PFSK-1 (cell line): ENCODE results near the gene APC2.

Experiments used
- FOXP2 ChIP-seq: optimal IDR thresholded peaks from 2 replicates; pipeline ENCODE3; 2011; ENCODE audit warnings: borderline replicate concordance, control low read depth, inconsistent platforms; ENCODE audit not compliant: insufficient read depth; ENCODE audit errors: extremely low read length, extremely low read depth
- POLR2AphosphoS5 ChIP-seq: IDR thresholded peaks from 2 replicates; pipeline ENCODE4 v1.6.1; 2012; ENCODE audit warnings: low read depth, mild to moderate bottlenecking, control low read depth, low read length, moderate library complexity
- REST ChIP-seq, 2 experiments: IDR thresholded peaks; 2 replicates each; pipeline versions ENCODE4 v1.6.1 to v1.8.0; 2011 to 2012; ENCODE audit warnings: low read depth in 2 of 2, low read length in 2 of 2, control low read depth in 1 of 2, inconsistent platforms in 1 of 2, mild to moderate bottlenecking in 1 of 2, moderate library complexity in 1 of 2; ENCODE audit not compliant: insufficient read depth in 1 of 2
- SIN3A ChIP-seq: IDR thresholded peaks from 2 replicates; pipeline ENCODE4 v1.6.1; 2012; ENCODE audit warnings: mild to moderate bottlenecking, low read length, moderate library complexity, borderline replicate concordance; ENCODE audit not compliant: insufficient read depth
- TAF1 ChIP-seq: IDR thresholded peaks from 2 replicates; pipeline ENCODE4 v1.6.1; 2012; ENCODE audit warnings: low read length, control low read depth, borderline replicate concordance; ENCODE audit not compliant: insufficient read depth

Gene APC2

GRCh38 chr19:1409204-1410005 is 40.5 kb upstream of the APC2 start:
- TF ChIP-seq FOXP2 = no peak
- TF ChIP-seq REST (IDR thresholded peaks at IDR 0.05; ENCODE audit: insufficient read depth in 1 of 2, low read depth in 2 of 2, low read length in 2 of 2) = no peak
- no peak for TF ChIP-seq POLR2AphosphoS5
- no peak for TF ChIP-seq SIN3A
- no peak for TF ChIP-seq TAF1

GRCh38 chr19:1410136-1410786 is 39.7 kb upstream of the APC2 start:
- no peak for TF ChIP-seq FOXP2
- TF ChIP-seq REST (IDR thresholded peaks at IDR 0.05; ENCODE audit: insufficient read depth in 1 of 2, low read depth in 2 of 2, low read length in 2 of 2) = no peak
- TF ChIP-seq POLR2AphosphoS5 = no peak
- TF ChIP-seq SIN3A = no peak
- TF ChIP-seq TAF1 = no peak

- TF ChIP-seq SIN3A (no peak), FOXP2 (no peak), REST (IDR thresholded peaks at IDR 0.05; ENCODE audit: insufficient read depth in 1 of 2, low read depth in 2 of 2, low read length in 2 of 2) (no peak), POLR2AphosphoS5 (no peak), TAF1 (no peak)
Measured at GRCh38 chr19:1410789-1411188, 39.1 kb upstream of the APC2 start.

- TF ChIP-seq REST (IDR thresholded peaks at IDR 0.05; ENCODE audit: insufficient read depth in 1 of 2, low read depth in 2 of 2, low read length in 2 of 2) = no peak
- TF ChIP-seq TAF1 = no peak
- no peak for TF ChIP-seq POLR2AphosphoS5
- no peak for TF ChIP-seq SIN3A
- TF ChIP-seq FOXP2 = no peak
Measured at GRCh38 chr19:1411255-1412191, 38.4 kb upstream of the APC2 start.
